ENCODE measurements around the gene FAM236B.
"Not testable (repeated sequence)": the region's sequence is repeated elsewhere in the genome, so short reads cannot be mapped to it uniquely, and the experiment has no call there.

DNA sequence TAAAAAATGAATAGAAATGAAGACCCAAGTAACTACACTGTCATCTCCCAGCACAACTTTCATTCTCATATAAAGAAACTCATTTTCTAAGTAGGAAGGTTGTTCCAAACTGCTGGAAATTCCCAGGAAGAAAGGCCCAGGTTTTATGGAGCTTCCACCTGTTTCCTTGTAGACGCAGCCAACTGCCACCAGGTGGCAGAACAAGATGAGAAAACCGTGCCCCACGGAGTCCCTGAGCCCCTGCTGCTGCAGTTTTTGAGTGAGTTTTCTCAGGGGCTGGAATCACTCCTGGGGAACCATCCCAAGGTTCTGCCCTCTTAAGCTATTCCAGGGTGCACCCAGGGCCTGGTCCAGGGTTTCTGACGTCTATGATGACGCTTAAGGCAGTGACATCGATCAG lies 1.5 kb upstream of the FAM236B start:
- not testable (repeated sequence) for TF ChIP-seq TAF1 (IDR thresholded peaks at IDR 0.05; ENCODE audit: borderline replicate concordance, low read depth, low read length); KLF5 (IDR thresholded peaks at IDR 0.05; ENCODE audit: partially characterized antibody)
